Transverse colon (tissue), 4 donors: ENCODE data around the gene HTT-AS. TPM values are rescaled to one million over a fixed set of nuclear protein-coding genes. Genes with fewer than 3 reads are reported as not detected.

ENCODE experiments used
- DNase-seq: peaks from one replicate; pipeline ENCODE4 v3.0.0-alpha.2; 2019
- H3K27ac ChIP-seq, 4 donors: fragments of 200-600 bp; sonication (generic); 2 replicates each; pipeline ENCODE4 v1.5.1; 2016 to 2018; ENCODE audit warnings: inconsistent platforms in 4 of 4
- H3K27me3 ChIP-seq: fragments of 200-600 bp; sonication (generic); 2 replicates; pipeline ENCODE4 v1.5.1; 2017; ENCODE audit warnings: inconsistent platforms
- H3K36me3 ChIP-seq, 4 donors: fragments of 200-600 bp; sonication (generic); 2 replicates each; pipeline ENCODE4 v1.5.1; 2017 to 2019; ENCODE audit warnings: inconsistent platforms in 4 of 4
- H3K4me1 ChIP-seq, 4 donors: fragments of 200-600 bp; sonication (generic); 2 replicates each; pipeline ENCODE4 v1.5.1; 2017 to 2020; ENCODE audit warnings: inconsistent platforms in 4 of 4
- H3K4me3 ChIP-seq, 4 donors: fragments of 200-600 bp; sonication (generic); 1 replicate in 1 of 4; 2 replicates in 3 of 4; pipeline versions ENCODE4 v1.5.1 to v1.6.1; 2017 to 2019; ENCODE audit warnings: inconsistent platforms in 4 of 4
- H3K9me3 ChIP-seq, 2 donors: fragments of 200-600 bp; sonication (generic); 2 replicates each; pipeline ENCODE4 v1.5.1; 2017 to 2019; ENCODE audit warnings: inconsistent platforms in 2 of 2
- CTCF ChIP-seq, 5 experiments: fragments of 200-600 bp in 3 of 5; fragments of 450-650 bp in 2 of 5; sonication (generic) in 3 of 5; IDR thresholded peaks; 1 replicate in 2 of 5; 2 replicates in 3 of 5; pipeline ENCODE4 v1.5.1; 2016 to 2017; ENCODE audit warnings: antibody characterized with exemption in 5 of 5, inconsistent platforms in 3 of 5, mild to moderate bottlenecking in 2 of 5, moderate library complexity in 1 of 5
- EP300 ChIP-seq: sonication (generic); formaldehyde crosslinking; IDR thresholded peaks from one replicate; pipeline ENCODE4 v1.6.1; 2017; ENCODE audit warnings: antibody characterized with exemption, low read depth
- POLR2A ChIP-seq: fragments of 450-650 bp; IDR thresholded peaks from one replicate; pipeline ENCODE4 v1.6.1; 2016; ENCODE audit warnings: antibody characterized with exemption, mild to moderate bottlenecking, moderate library complexity
- POLR2AphosphoS5 ChIP-seq, 3 donors: sonication (generic); formaldehyde crosslinking; IDR thresholded peaks; one replicate each; pipeline ENCODE4 v1.6.1; 2016; ENCODE audit warnings: antibody characterized with exemption in 3 of 3
- WGBS, 2 donors: methylation state at CpG; one replicate each; pipeline ENCODE4 v1.1.5; 2018; ENCODE audit warnings: low coverage in 1 of 2; 5-methylcytosine and 5-hydroxymethylcytosine counted together
- in situ Hi-C, 4 donors: fragments of 200-750 bp; cut with MboI; loops; one replicate each; pipeline versions ENCODE4 v1.15.0 to v1.15.1; 2017; ENCODE audit warnings: low sequenced_read_pairs in 3 of 4, low pct_ligation_motif_present in 1 of 4, low pct_unique_long_range_greater_than_20kb in 1 of 4
- intact Hi-C: fragments of 100-400 bp; cut with DNase I; formaldehyde crosslinking; loops from one replicate; pipeline ENCODE4 v1.15.1; 2023; ENCODE audit warnings: low total_unique reads
- total RNA-seq, 4 donors: library from RNA; depleted of rRNA; stranded (reverse); fragments of >200 nt; gene quantifications; one replicate each; pipeline ENCODE4 v1.1.0, GENCODE V29; 2016

Gene HTT-AS
- total RNA-seq, 4 donors from 2014 or later = not detected

GRCh38 chr4:3074846-3075651 is 711 bp upstream of the HTT-AS start:
- no peaks in the 10 kb centered on the region for H3K9me3 ChIP-seq
- DNase-seq = peak; percentile 64
- intact Hi-C loops (no loop called here), in situ Hi-C loops (no loop called here)
- H3K27me3 ChIP-seq = no peaks in the 10 kb centered on the region
- no peaks in the 10 kb centered on the region for H3K36me3 ChIP-seq
- H3K4me3 ChIP-seq = peak overlapping the region; percentile 74 to 96 (median 88)
- peaks cover 9 to 25% (median 21%) of the 10 kb centered on the region in 4 donors for H3K4me1 ChIP-seq
- no peak for TF ChIP-seq CTCF (IDR thresholded peaks at IDR 0.05)
- TF ChIP-seq EP300 = no peak
- peak in 2 of 3 donors; percentile 62 to 70 for TF ChIP-seq POLR2AphosphoS5 (IDR thresholded peaks at IDR 0.05)
- TF ChIP-seq POLR2A = peak; percentile 50
- 0% methylated on average over 1 to 33 of the region's 60 CpGs for WGBS, 2 donors
- H3K27ac ChIP-seq = peak overlapping the region; percentile 90 to 98 (median 96)

GRCh38 chr4:3073158-3074077 is 920 bp downstream of the HTT-AS start:
- no peaks in the 10 kb centered on the region for H3K36me3 ChIP-seq
- TF ChIP-seq POLR2A = peak; percentile 29
- TF ChIP-seq POLR2AphosphoS5 (IDR thresholded peaks at IDR 0.05) = peak in 2 of 3 donors; percentile 46 to 70
- TF ChIP-seq EP300 = no peak
- no peaks in the 10 kb centered on the region for H3K9me3 ChIP-seq
- H3K27ac ChIP-seq = peak overlapping the region; percentile 54 to 98 (median 86)
- peak overlapping the region; percentile 67 to 83 (median 72) for H3K4me3 ChIP-seq
- in situ Hi-C loops = no loop called here
- peaks cover 9 to 25% (median 21%) of the 10 kb centered on the region in 4 donors for H3K4me1 ChIP-seq
- no peak for DNase-seq
- WGBS, 2 donors = 12% methylated on average over 37 of the region's 54 CpGs; no CpG with 5 or more reads in 1 of the 2 donors
- H3K27me3 ChIP-seq = no peaks in the 10 kb centered on the region
- intact Hi-C loops = no loop called here

- Histone ChIP-seq H3K36me3 (no peaks in the 10 kb centered on the region), H3K4me3 (no peak overlapping the region), H3K27ac (no peak overlapping the region), H3K9me3 (no peaks in the 10 kb centered on the region), H3K27me3 (no peaks in the 10 kb centered on the region), H3K4me1 (peaks cover 9 to 19% (median 18%) of the 10 kb centered on the region in 4 donors)
- TF ChIP-seq POLR2AphosphoS5 (IDR thresholded peaks at IDR 0.05) (no peak), CTCF (IDR thresholded peaks at IDR 0.05) (no peak)
- intact Hi-C loops = no loop called here
- no peak for DNase-seq
- in situ Hi-C loops = no loop called here
- WGBS, 2 donors = 77% methylated on average over 7 of the region's 7 CpGs; no CpG with 5 or more reads in 1 of the 2 donors
Measured at GRCh38 chr4:3071811-3072210, 2.5 kb downstream of the HTT-AS start.

GRCh38 chr4:3070709-3071500 is 3.4 kb downstream of the HTT-AS start:
- WGBS, 2 donors = 74 to 100% methylated on average over 1 to 3 of the region's 3 CpGs
- no peak for DNase-seq
- H3K27me3 ChIP-seq = no peaks in the 10 kb centered on the region
- in situ Hi-C loops (no loop called here), intact Hi-C loops (no loop called here)
- no peak overlapping the region for H3K4me3 ChIP-seq
- no peaks in the 10 kb centered on the region for H3K9me3 ChIP-seq
- H3K4me1 ChIP-seq = peaks cover under 1 to 11% (median 9%) of the 10 kb centered on the region in 4 donors
- no peaks in the 10 kb centered on the region for H3K36me3 ChIP-seq
- no peak for TF ChIP-seq POLR2A
- TF ChIP-seq POLR2AphosphoS5 (IDR thresholded peaks at IDR 0.05) = no peak
- TF ChIP-seq CTCF (IDR thresholded peaks at IDR 0.05) = no peak
- no peak for TF ChIP-seq EP300
- no peak overlapping the region for H3K27ac ChIP-seq
